Left lung (tissue), 10 donors: Measurements from ENCODE around the gene RICTOR. TPM values are rescaled to one million over a fixed set of nuclear protein-coding genes. Genes with fewer than 3 reads are reported as not detected.

Source experiments
- ATAC-seq: fragments of 200-7000 bp; cut with Tn5 transposase; one replicate; pipeline ENCODE4 v1.9.1; 2020; ENCODE audit warnings: moderate library complexity
- DNase-seq, 4 donors: peaks; one replicate each; pipeline ENCODE4 v3.0.0-alpha.2; 2013 to 2020
- H3K27ac ChIP-seq, 2 donors: fragments of 200-600 bp; sonication (generic) in 1 of 2; one replicate each; pipeline versions ENCODE4 v1.5.0 to v1.8.0; 2020 to 2021
- H3K27me3 ChIP-seq, 2 donors: fragments of 200-600 bp; sonication (generic) in 1 of 2; one replicate each; pipeline versions ENCODE4 v1.5.0 to v1.8.0; 2020 to 2021
- H3K36me3 ChIP-seq, 2 donors: fragments of 200-600 bp; sonication (generic) in 1 of 2; one replicate each; pipeline versions ENCODE4 v1.5.0 to v1.8.0; 2020 to 2021
- H3K4me1 ChIP-seq, 2 donors: fragments of 200-600 bp; one replicate each; pipeline ENCODE4 v1.8.0; 2021
- H3K4me3 ChIP-seq, 2 donors: fragments of 200-600 bp; sonication (generic) in 1 of 2; one replicate each; pipeline versions ENCODE4 v1.5.0 to v1.8.0; 2020 to 2021; ENCODE audit warnings: mild to moderate bottlenecking in 1 of 2
- H3K9me3 ChIP-seq, 2 donors: fragments of 200-600 bp; sonication (generic) in 1 of 2; one replicate each; pipeline versions ENCODE4 v1.5.0 to v1.8.0; 2020 to 2021
- intact Hi-C, 2 donors: fragments of 100-400 bp; cut with DNase I; formaldehyde crosslinking; loops; one replicate each; pipeline versions ENCODE4 v1.11.2 to v1.14.2; 2022
- polyA plus RNA-seq, 6 donors: library from polyadenylated mRNA; unstranded; fragments of 120-200 nt; gene quantifications; one replicate each; pipeline ENCODE4 v1.2.1, GENCODE V29; 2013; ENCODE audit not compliant: insufficient read length in 6 of 6
- total RNA-seq, 2 donors: library from RNA; stranded (reverse); fragmentation: NEBNext Ultra II Directional; extraction: Animal tissue kit (Norgen Biotek cat#: 25700); gene quantifications; one replicate each; pipeline ENCODE4 v1.2.1, GENCODE V29; 2021
- TF ChIP-seq, protein P1 (sequence below), 2 donors: fragments of 200-600 bp; sonication (generic) in 1 of 2; IDR thresholded peaks; one replicate each; pipeline versions ENCODE4 v1.5.0 to v1.8.0; 2021; ENCODE audit warnings: antibody characterized with exemption in 2 of 2
- donor health status: DM: no; HTN: yes; CAD: no.
- donor health status: DM: no; HTN: no; CAD: no.

RICTOR gene
- total and polyA plus RNA-seq, 8 donors: 28.2 to 37.5 (median 31.9) TPM

DNA sequence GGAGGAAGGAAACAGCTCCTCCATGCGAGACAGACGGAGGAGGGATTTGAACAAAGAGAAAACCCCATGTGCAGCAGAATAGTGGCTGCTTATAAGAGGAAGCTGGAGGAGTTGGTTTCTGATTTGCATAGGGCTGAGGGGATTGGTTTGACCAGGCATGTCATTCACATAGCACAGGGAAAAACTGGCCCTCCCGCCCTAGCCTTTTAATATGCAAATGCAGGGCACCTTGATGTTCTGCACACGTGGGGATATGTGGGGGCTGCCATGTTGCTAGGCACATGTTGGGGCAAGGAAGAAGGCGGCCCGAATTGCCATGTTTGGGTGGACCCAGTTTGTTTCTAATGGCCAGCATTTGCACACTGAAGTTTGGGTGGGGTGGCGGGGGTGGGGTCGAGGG, 186.2 kb downstream of the RICTOR start:
- Histone ChIP-seq H3K4me1 (peaks cover 0 to 6% of the 10 kb centered on the region in 2 donors), H3K36me3 (peaks cover 0 to 46% of the 10 kb centered on the region in 2 donors), H3K9me3 (no peaks in the 10 kb centered on the region), H3K4me3 (no peak overlapping the region), H3K27me3 (no peaks in the 10 kb centered on the region), H3K27ac (no peak overlapping the region)
- TF ChIP-seq, protein P1, sequence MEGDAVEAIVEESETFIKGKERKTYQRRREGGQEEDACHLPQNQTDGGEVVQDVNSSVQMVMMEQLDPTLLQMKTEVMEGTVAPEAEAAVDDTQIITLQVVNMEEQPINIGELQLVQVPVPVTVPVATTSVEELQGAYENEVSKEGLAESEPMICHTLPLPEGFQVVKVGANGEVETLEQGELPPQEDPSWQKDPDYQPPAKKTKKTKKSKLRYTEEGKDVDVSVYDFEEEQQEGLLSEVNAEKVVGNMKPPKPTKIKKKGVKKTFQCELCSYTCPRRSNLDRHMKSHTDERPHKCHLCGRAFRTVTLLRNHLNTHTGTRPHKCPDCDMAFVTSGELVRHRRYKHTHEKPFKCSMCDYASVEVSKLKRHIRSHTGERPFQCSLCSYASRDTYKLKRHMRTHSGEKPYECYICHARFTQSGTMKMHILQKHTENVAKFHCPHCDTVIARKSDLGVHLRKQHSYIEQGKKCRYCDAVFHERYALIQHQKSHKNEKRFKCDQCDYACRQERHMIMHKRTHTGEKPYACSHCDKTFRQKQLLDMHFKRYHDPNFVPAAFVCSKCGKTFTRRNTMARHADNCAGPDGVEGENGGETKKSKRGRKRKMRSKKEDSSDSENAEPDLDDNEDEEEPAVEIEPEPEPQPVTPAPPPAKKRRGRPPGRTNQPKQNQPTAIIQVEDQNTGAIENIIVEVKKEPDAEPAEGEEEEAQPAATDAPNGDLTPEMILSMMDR (IDR thresholded peaks at IDR 0.05): no peak
- DNase-seq: no peak
- intact Hi-C loops: no loop called here
- no peak for ATAC-seq

Other genes starting within 250 kb of the RICTOR start
- 100 to 1,000 TPM in 1 of 2 donors, 10 to 100 TPM in 1; 87.8 to 103 TPM for gene OSMR, start 228.4 kb downstream of the RICTOR start, total RNA-seq
- 10 to 100 TPM; 17.6 to 20.9 (median 18.7) TPM for gene OSMR, start 228.4 kb downstream of the RICTOR start, polyA plus RNA-seq
- gene FYB1, start 145.2 kb upstream of the RICTOR start, total RNA-seq: 10 to 100 TPM; 24.4 to 93.7 TPM
- 1 to 10 TPM; 3.4 to 5.5 (median 3.9) TPM for gene FYB1, start 145.2 kb upstream of the RICTOR start, polyA plus RNA-seq